AG09309 (cell line): ENCODE measurements around the gene KRTAP5-1.

Experiments used
- DNase-seq: peaks from one replicate; pipeline ENCODE4 v3.0.0-alpha.2; 2010; ENCODE audit warnings: low read depth
- H3K4me3 ChIP-seq: 2 replicates; pipeline ENCODE4 v1.5.1; 2011; ENCODE audit warnings: mild to moderate bottlenecking, low read depth, low read length, moderate library complexity; ENCODE audit not compliant: control insufficient read depth
- TF ChIP-seq, protein P1 (sequence below): IDR thresholded peaks from 2 replicates; pipeline ENCODE4 v1.5.1; 2011; ENCODE audit warnings: mild to moderate bottlenecking, low read depth, low read length, inconsistent platforms; ENCODE audit not compliant: insufficient read depth, control insufficient read depth; ENCODE audit errors: missing control alignments

Gene KRTAP5-1

DNA sequence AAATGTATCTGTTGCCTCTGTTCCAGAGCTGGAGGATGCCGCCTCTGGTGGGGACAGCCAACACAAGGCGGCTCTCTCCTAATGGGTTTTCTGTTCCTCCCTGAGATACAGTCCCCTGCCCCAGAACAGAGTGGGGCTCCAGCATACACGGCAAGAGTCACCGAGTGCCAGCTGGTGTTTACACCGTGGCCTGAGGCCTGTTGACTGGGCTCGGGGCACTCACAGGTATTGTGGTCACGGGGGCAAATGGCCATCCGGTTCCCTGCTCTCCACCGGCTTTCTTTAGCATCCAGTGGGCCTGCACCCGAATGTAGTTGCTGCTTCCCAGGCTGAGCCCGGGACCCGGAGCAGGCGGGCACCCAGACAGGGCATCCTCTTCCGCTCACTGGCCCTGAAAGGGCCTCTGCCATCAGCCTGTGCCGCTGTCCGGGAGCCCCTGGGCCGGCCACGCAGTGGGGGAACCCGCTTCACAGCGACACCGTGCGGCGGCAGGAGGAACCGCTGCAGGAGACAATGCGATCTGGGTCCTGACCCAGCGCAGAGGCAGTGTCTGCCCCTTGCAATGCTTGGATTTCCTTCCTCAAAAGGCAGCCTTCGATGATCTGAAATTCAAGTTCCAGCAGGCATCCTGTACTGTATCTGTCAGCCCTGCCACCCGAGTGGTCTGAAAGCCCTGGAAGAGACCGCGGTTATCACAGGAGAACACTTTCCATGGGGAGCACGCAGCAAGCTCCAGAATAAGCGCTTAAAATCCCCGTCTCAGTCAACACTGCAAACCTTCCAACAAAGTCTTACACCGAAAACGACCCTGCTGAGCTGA is 43.6 kb upstream of the KRTAP5-1 start:
- TF ChIP-seq, protein P1, sequence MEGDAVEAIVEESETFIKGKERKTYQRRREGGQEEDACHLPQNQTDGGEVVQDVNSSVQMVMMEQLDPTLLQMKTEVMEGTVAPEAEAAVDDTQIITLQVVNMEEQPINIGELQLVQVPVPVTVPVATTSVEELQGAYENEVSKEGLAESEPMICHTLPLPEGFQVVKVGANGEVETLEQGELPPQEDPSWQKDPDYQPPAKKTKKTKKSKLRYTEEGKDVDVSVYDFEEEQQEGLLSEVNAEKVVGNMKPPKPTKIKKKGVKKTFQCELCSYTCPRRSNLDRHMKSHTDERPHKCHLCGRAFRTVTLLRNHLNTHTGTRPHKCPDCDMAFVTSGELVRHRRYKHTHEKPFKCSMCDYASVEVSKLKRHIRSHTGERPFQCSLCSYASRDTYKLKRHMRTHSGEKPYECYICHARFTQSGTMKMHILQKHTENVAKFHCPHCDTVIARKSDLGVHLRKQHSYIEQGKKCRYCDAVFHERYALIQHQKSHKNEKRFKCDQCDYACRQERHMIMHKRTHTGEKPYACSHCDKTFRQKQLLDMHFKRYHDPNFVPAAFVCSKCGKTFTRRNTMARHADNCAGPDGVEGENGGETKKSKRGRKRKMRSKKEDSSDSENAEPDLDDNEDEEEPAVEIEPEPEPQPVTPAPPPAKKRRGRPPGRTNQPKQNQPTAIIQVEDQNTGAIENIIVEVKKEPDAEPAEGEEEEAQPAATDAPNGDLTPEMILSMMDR = peak; percentile 91
- no peak for DNase-seq
- H3K4me3 ChIP-seq = no peak overlapping the region

DNA sequence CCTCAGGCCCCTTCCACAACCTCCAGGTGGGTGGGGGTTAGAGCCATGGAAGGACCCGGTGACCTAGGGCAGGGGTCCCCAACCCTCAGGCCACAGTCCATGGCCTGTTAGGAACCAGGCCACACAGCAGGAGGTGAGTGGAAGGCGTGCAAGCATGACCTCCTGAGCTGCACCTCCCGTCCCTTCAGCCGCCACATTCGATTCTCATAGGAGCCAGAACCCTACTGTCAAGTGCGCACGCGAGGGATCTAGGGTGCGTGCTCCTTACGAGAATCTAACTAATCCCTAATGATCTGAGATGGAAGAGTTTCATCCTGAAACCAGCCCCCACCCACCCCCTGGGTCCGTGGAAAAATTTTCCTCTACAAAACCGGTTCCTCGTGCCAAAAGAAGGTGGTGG is 40.5 kb upstream of the KRTAP5-1 start:
- TF ChIP-seq, protein P1 = no peak
- H3K4me3 ChIP-seq = no peak overlapping the region
- DNase-seq = no peak

DNA sequence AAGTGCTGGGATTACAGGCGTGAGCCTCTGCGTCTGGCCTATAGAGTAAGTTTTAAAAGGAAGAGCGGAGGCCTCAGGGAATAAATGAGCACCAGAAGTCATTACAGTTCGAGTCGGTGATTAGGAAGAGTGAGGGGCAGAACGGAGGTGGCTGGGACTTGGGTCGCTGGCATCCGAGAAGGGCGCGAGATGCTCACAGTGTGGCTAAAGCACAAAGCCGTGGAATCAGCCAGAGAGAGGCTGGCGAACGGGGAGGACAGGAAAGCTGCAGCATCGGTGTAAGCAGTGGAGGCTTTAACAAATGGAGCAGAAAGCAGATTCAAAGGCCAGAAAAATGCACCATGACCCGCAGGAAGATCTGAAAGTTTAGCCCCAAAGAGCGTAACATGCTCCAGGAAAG is 39.5 kb upstream of the KRTAP5-1 start:
- no peak for DNase-seq
- TF ChIP-seq, protein P1 = no peak
- no peak overlapping the region for H3K4me3 ChIP-seq

DNA sequence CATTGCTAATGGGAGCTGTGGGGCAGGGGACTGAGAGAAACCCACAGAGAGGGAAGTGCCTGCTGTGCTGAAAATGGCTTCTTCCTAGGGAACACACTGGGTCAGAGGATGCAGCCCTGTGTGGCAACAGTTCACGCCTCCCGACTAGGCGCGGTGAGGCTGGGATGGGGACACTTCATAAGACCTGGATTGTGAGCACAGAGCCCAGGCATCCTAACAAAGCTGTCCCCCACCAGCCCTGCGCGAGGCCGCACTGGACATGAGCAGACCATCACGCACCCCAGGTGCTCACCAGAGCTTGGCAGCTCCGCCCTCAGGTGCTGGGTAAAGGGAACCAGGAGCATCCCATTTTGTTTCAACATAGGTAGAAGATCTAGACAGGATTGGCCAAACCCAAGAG is 38.6 kb upstream of the KRTAP5-1 start:
- TF ChIP-seq, protein P1 = no peak
- no peak for DNase-seq
- no peak overlapping the region for H3K4me3 ChIP-seq

DNA sequence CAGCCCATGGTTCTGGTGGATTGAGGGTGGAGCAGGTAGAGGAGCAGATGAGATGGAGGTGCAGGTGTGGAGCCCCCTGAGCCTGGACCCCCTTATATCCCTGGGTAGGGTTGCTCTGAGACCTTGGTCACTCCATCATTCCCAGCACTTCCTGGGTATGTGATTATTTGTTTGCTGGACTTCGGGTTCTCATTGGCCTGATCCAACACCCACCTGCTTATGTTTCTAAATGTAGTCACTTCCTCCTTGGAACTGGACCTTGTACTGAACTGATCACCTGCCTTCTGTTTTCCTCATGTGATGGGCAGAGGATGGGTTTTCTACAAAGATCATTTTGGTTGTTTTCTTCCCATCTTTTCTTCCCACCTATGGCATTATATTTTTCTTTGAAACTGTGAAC is 37.0 kb upstream of the KRTAP5-1 start, which contains the start of gene KRTAP5-4:
KRTAP5-4 (minus strand) TSS at position 53 of the 400 bp plus-strand sequence; CDS start at position 8, 45 bp downstream.
- H3K4me3 ChIP-seq = no peak within 1 kb of the TSS
- no peak for DNase-seq
- TF ChIP-seq, protein P1 = no peak

DNA sequence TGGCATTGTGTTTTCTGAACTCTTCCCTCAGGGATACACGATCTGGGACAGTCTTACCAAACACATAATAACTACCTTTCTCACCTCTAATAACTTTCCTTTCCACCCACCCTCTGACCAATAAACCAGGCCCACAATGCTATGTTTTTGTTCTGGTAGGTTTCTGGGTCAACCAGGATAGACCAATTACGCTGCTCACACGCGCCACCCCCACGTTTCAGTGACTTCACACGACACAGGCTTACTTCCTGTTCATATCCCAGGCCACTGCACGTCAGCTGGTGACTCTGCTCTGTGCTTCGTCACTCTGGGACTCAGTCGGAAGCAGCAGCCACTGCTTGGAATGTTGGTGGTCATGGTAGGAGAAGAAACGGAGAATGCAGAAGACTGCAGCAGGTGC is 34.4 kb upstream of the KRTAP5-1 start:
- no peak for DNase-seq
- H3K4me3 ChIP-seq = no peak overlapping the region
- TF ChIP-seq, protein P1 = no peak
